ENCODE results near the gene SEC63.
A peak's percentile ranks its signal among the peaks of the same experiment; 100 is the strongest.
"Not testable (repeated sequence)": the region's sequence is repeated elsewhere in the genome, so short reads cannot be mapped to it uniquely, and the experiment has no call there.

The SEC63 gene

GRCh38 chr6:107957909-107958688, at the start of gene SEC63:
SEC63 (minus strand) TSS chr6:107958208; CDS start chr6:107958009, 199 bp downstream.
- DNase-seq (ENCODE audit: low read depth in 3 of 3), result peak; percentile 94 to 97 (median 95)

- no peak for DNase-seq (ENCODE audit: low read depth in 3 of 3)
Observed at GRCh38 chr6:108005961-108006360, 48.0 kb upstream of the SEC63 start.

- no peak for DNase-seq (ENCODE audit: low read depth in 3 of 3)
Observed at GRCh38 chr6:108004861-108005260, 46.9 kb upstream of the SEC63 start.

DNA sequence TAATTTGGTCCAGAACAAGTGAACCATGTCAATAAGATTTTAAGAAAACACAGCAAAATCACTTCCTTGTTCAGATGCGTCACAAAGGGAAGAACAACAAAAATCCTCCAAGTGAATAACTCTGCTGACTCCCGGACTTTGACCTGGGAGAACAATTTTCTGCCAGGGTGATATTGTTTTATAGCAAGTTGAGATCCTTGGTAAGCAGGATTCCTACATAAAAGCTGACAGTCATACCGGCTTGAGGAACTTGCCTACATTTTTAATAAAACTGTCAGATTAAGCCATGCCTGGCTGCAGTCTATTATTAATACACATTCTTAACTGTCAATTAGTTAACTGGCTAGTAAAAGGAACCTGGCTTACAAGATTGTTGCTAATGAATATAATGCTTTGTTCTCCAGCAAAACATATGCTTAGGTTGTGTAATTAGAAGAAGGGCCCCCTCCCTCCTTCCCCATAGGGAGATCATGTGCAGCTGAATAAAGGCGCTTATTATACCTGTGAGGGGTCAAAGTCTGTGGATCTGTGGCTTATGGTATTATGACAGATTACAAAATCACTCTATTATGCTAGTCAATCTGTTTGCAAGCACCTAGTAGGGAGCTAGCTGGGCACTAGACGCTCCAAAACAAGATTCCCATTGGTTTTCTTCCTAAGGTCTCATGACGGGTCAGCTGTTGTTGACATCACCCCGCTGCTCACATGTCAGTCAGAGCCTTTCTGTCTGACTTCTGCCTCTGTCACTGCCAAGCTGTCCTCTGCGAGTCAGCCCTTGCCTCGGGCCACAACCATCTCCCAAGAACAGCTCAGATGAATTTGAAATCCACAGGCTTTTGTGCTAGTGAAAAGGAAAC, 44.6 kb upstream of the SEC63 start:
- DNase-seq (ENCODE audit: low read depth in 3 of 3), result no peak

GRCh38 chr6:108001696-108002231, 43.8 kb upstream of the SEC63 start:
- no peak for DNase-seq (ENCODE audit: low read depth in 3 of 3)

DNA sequence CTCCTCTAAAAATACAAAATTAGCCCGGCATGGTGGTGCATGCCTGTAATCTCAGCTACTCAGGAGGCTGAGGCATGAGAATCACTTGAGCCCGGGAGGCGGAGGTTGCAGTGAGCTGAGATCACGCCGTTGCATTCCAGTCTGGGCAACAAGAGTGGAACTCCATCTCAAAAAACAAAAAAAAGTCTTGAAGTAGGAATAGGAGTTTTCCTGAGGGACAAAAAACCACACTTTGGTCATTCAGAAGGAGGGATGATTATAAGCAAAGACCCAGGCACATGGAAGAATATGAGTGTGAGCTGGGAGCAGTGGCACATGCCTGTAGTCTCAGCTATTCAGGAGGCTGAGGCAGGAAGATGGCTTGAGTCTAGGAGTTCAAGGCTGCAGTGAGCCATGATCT, 42.3 kb upstream of the SEC63 start:
- not testable (repeated sequence) for DNase-seq (ENCODE audit: low read depth in 3 of 3)

DNA sequence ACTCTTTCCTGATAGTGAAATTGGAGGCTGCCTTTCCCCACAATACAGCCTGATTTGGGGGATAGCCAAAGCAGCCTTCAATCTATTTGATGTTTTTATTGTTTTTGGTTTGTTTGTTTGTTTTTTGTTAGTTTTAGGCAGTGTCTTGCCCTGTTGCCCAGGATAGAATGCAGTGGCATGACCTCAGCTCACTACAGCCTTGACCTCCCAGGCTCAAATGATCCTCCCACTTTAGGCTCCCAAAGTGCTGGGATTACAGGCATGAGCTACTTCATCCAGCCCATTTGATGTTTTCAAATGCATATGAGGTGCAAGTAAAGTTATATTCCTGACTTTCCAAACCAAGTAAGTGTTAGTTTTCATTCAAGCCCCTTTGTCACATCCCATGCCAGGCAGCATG, 41.3 kb upstream of the SEC63 start:
- no peak for DNase-seq (ENCODE audit: low read depth in 3 of 3)

DNA sequence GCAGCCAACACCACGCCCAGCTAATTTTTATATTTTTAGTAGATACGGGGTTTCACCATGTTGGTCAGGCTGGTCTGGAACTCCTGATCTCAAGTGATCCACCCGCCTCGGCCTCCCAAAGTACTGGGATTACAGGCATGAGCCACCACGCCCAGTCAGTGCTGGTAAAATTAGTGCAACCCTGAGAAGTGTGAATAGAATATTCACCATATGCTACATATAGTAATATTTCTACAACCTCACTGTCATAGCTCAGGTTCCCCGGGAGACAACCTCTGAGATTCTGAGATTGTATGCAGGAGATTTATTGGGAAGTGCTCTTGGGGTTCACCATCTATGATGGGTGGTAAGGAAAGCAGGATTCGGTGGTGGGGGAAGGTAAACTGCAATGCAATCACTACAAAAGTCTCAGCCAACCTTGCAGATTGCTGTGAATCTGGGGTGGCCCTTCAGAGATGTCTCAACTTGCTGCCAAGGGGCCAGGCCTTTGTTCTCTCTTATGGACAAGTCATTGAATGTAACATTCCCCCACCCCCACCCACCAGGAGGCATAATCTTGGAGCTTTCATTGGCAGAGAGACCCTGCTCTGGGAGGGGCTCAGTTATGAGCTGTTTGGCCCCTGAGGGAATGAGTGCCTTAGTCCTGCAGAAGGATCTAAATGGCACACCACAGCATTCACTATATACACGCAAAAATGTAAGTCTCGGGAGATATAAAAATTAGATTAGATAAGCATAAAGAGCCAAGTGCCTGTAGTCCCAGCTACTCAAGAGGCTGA, 34.0 kb upstream of the SEC63 start:
- no peak for DNase-seq (ENCODE audit: low read depth in 3 of 3)

- no peak for DNase-seq (ENCODE audit: low read depth in 3 of 3)
Observed at GRCh38 chr6:107991061-107991460, 33.1 kb upstream of the SEC63 start.

GRCh38 chr6:107990587-107990986, 32.6 kb upstream of the SEC63 start:
- DNase-seq (ENCODE audit: low read depth in 3 of 3), result not testable (repeated sequence)

- DNase-seq (ENCODE audit: low read depth in 3 of 3), result no peak
Observed at GRCh38 chr6:107989166-107990094, 31.4 kb upstream of the SEC63 start.

DNA sequence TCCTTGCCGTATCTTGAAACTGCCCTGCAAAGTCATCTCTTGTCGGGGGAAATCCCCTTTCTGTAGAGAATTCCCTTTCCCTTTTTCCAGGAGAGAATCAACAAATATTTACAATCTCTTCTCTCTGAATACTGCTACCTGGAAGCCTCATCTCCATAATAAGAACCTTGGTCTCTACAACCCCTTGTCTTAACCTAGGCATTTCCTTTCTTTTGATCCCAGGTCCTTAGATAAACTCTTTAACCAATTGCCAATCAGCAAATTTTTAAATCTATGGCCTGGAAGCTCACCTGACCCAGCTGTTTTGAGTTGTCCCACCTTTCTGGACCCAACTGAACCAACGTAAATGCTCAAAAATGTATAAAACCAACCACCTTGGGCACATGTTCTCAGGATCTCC, 30.6 kb upstream of the SEC63 start:
- DNase-seq (ENCODE audit: low read depth in 3 of 3), result no peak

DNA sequence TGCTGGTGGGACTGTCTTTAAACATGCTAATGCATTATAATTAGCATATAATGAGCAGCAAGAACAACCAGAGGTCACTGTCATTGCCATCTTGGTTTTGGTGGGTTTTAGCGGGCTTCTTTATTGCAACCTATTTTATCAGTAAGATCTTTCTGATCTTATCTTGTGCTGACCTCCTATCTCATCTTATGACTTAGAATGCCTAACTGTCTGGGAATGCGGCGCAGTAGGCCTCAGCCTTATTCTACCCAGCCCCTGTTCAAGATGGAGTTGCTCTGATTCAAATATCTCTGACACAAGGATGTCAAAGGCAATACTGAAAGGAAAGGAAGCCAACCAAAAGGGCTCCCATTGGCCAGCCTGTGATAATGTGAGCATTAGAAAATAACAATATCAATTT, 29.8 kb upstream of the SEC63 start:
- DNase-seq (ENCODE audit: low read depth in 3 of 3), result no peak

DNA sequence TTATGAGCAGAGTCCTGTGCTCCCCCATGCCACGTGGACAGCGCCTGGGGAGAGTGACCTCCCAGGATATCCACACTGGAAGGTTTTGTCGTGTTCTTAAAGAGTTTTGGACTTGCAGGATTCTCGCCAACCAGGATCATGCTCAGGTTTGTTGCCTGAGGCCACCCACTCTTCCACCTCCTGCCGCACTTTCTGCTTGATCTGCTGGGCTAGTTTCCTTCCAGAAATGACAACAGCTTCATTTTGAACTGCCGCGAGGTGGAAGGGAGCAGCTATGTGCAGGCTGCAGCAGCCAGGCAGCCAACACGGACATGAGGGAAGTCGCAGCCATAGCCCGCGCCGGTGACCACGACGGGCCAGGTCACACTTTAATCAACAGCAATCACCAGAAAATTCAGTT, 27.7 kb upstream of the SEC63 start:
- DNase-seq (ENCODE audit: low read depth in 3 of 3), result no peak

- DNase-seq (ENCODE audit: low read depth in 3 of 3), result no peak
Observed at GRCh38 chr6:107983811-107984210, 25.8 kb upstream of the SEC63 start.

DNA sequence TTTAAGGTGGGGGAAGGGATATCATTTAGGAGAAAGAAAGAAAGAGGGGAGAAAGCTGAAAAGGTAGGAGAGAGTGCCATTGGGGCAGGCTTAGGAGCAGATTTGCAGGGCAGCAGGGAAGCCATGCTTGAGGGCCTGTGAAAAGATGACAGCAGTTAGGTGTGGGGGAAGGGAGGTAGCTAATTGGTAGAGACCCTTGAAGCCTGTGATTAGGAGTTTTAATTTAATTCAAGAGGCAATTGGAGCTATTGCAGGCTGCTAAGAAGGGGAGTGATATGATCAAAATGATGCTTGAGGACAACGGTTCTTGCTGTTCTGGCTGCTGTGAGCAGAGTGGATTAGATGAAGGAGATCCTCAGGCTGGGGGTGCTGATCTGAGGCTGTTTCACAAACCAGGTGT, 24.5 kb upstream of the SEC63 start:
- no peak for DNase-seq (ENCODE audit: low read depth in 3 of 3)

GRCh38 chr6:107981695-107982094, 23.7 kb upstream of the SEC63 start:
- no peak for DNase-seq (ENCODE audit: low read depth in 3 of 3)

DNA sequence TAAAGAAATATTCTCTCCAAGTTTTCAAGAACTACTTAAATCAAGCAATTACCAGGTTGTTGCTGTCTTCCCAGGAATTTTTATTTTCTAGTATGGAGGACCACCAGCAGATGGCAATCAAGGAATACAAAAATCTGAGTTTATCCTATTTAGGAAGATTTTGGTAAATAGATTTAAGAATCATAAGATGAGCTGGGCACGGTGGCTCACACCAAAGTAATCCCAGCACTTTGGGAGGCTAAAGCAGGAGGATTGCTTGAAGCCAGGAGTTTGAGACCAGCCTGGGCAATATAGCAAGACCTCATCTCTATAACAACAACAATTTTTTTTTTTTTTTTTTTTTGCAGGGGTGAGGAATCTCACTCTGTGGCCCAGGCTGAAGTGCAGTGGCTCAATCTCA, 19.3 kb upstream of the SEC63 start:
- no peak for DNase-seq (ENCODE audit: low read depth in 3 of 3)

DNA sequence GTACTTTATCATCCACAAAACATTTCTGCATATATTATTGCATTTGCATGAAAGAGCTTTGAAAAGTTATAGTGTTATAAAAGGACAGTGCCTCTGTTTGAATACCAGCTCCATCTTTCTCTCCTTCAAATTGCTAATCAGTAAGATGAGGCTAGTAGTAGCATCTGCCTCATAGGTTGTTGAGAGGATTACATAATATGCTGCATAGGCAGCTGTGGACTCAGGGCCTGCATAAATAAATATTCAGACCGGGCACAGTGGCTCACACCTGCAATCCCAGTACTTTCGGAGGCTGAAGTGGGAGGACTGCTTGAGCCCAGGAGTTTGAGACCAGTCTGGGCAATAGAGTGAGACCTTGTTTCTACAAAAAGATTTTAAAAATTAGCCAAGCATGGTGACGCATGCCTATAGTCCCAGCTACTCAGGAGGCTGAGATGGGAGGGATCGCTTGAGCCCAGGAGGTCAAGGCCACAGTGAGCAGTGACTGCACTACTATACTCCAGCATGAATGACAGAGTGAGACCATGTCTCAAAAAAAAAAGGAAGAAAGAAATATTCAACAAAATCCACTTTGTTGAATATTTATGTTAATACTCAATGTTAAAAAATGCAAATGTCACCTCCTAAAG, 18.3 kb upstream of the SEC63 start:
- DNase-seq (ENCODE audit: low read depth in 3 of 3), result no peak

GRCh38 chr6:107973594-107973993, 15.6 kb upstream of the SEC63 start:
- no peak for DNase-seq (ENCODE audit: low read depth in 3 of 3)

All from stimulated activated CD4-positive, alpha-beta T cell treated with anti-CD3 and anti-CD28 coated beads, TNF-alpha, amount 100 ng/mL, for 4 hours (primary cell).